Measurements from ENCODE around the gene WDTC1.

DNA sequence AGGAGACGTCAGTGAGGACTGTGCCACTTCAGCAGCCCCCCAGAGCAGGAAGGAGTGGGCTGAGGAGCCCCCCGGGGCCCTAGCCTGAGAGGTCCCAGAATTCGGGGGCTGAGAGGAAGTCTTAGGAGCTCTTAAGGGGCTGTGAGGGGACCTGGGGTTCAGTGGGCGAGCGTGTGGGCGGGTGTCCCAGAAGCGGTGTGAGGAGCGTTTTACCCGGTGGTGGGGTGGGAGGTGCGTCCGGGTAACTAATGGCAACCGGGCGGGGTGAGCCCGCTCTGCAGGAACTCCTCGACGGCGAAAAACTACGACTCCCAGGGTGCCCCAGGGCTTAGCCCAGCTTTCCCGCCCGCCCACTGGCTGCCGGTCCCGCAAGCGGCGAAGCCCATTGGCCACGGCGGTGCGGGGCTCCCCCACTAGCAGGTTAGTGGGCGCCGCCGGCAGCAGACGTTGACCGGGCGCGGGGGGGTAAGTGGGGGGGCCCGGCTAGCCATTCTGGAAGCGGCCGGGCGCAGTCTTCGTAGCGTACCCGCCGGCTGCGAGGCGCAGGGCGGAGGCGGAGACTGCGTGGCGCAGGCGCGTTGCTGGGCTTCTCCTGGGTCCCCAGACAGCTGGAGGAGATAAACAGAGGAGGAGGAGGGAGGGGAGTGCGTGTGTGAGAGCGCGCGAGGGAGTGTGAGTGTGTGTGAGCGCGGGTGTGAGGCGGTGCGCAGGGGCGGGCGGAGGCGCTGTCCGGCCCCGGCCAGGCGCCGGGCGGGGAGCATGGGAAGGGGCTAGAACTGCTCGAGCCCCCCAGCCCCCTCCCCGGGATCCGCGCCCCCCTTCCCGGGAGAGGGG lies at the start of gene WDTC1:
- TF ChIP-seq, protein P1, sequence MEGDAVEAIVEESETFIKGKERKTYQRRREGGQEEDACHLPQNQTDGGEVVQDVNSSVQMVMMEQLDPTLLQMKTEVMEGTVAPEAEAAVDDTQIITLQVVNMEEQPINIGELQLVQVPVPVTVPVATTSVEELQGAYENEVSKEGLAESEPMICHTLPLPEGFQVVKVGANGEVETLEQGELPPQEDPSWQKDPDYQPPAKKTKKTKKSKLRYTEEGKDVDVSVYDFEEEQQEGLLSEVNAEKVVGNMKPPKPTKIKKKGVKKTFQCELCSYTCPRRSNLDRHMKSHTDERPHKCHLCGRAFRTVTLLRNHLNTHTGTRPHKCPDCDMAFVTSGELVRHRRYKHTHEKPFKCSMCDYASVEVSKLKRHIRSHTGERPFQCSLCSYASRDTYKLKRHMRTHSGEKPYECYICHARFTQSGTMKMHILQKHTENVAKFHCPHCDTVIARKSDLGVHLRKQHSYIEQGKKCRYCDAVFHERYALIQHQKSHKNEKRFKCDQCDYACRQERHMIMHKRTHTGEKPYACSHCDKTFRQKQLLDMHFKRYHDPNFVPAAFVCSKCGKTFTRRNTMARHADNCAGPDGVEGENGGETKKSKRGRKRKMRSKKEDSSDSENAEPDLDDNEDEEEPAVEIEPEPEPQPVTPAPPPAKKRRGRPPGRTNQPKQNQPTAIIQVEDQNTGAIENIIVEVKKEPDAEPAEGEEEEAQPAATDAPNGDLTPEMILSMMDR (IDR thresholded peaks at IDR 0.05), result no peak
- TF ChIP-seq FOXP1 (CRISPR knock-in tag; IDR thresholded peaks at IDR 0.05; ENCODE audit: borderline replicate concordance) (no peak), ETV6 (CRISPR knock-in tag; IDR thresholded peaks at IDR 0.05) (no peak), NFE2L1 (CRISPR knock-in tag; IDR thresholded peaks at IDR 0.05) (no peak), GABPB1 (CRISPR knock-in tag; IDR thresholded peaks at IDR 0.05) (peak; percentile 19; the same call in 1 of the 2 replicates), CREB1 (CRISPR knock-in tag; IDR thresholded peaks at IDR 0.05) (no peak), CBFB (CRISPR knock-in tag; IDR thresholded peaks at IDR 0.05; ENCODE audit: low read depth) (no peak), SP1 (CRISPR knock-in tag; conservative IDR thresholded peaks at IDR 0.05) (peak; percentile 71)
- TF ChIP-seq, protein P2, sequence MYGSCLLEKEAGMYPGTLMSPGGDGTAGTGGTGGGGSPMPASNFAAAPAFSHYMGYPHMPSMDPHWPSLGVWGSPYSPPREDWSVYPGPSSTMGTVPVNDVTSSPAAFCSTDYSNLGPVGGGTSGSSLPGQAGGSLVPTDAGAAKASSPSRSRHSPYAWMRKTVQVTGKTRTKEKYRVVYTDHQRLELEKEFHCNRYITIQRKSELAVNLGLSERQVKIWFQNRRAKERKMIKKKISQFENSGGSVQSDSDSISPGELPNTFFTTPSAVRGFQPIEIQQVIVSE (CRISPR knock-in tag; IDR thresholded peaks at IDR 0.05; ENCODE audit: borderline replicate concordance), result no peak
- TF ChIP-seq, protein P3, sequence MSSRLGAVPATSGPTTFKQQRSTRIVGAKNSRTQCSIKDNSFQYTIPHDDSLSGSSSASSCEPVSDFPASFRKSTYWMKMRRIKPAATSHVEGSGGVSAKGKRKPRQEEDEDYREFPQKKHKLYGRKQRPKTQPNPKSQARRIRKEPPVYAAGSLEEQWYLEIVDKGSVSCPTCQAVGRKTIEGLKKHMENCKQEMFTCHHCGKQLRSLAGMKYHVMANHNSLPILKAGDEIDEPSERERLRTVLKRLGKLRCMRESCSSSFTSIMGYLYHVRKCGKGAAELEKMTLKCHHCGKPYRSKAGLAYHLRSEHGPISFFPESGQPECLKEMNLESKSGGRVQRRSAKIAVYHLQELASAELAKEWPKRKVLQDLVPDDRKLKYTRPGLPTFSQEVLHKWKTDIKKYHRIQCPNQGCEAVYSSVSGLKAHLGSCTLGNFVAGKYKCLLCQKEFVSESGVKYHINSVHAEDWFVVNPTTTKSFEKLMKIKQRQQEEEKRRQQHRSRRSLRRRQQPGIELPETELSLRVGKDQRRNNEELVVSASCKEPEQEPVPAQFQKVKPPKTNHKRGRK (CRISPR knock-in tag; IDR thresholded peaks at IDR 0.05; ENCODE audit: borderline replicate concordance), result no peak
- TF ChIP-seq, protein P4, sequence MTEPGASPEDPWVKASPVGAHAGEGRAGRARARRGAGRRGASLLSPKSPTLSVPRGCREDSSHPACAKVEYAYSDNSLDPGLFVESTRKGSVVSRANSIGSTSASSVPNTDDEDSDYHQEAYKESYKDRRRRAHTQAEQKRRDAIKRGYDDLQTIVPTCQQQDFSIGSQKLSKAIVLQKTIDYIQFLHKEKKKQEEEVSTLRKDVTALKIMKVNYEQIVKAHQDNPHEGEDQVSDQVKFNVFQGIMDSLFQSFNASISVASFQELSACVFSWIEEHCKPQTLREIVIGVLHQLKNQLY (CRISPR knock-in tag; IDR thresholded peaks at IDR 0.05), result no peak
- TF ChIP-seq, protein P5, sequence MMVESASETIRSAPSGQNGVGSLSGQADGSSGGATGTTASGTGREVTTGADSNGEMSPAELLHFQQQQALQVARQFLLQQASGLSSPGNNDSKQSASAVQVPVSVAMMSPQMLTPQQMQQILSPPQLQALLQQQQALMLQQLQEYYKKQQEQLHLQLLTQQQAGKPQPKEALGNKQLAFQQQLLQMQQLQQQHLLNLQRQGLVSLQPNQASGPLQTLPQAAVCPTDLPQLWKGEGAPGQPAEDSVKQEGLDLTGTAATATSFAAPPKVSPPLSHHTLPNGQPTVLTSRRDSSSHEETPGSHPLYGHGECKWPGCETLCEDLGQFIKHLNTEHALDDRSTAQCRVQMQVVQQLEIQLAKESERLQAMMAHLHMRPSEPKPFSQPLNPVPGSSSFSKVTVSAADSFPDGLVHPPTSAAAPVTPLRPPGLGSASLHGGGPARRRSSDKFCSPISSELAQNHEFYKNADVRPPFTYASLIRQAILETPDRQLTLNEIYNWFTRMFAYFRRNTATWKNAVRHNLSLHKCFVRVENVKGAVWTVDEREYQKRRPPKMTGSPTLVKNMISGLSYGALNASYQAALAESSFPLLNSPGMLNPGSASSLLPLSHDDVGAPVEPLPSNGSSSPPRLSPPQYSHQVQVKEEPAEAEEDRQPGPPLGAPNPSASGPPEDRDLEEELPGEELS (CRISPR knock-in tag; IDR thresholded peaks at IDR 0.05), result peak; percentile 16; the same call in 1 of the 2 replicates
